KMS-11 (cell line): ENCODE data around the gene FAM168A.

Experiments
- H2AFZ ChIP-seq: fragments of 200-600 bp; sonication (generic); 2 replicates; pipeline ENCODE4 v1.6.1; 2016; ENCODE audit warnings: antibody characterized with exemption, mixed run types, low read depth
- H3K27ac ChIP-seq: fragments of 200-600 bp; sonication (generic); 2 replicates; pipeline ENCODE4 v1.6.1; 2016; ENCODE audit warnings: mild to moderate bottlenecking, mixed run types
- H3K27me3 ChIP-seq: fragments of 200-600 bp; sonication (generic); 2 replicates; pipeline ENCODE4 v1.6.1; 2017; ENCODE audit warnings: mild to moderate bottlenecking, low read depth, mixed run types, moderate library complexity; ENCODE audit not compliant: insufficient read depth
- H3K36me3 ChIP-seq: fragments of 200-600 bp; sonication (generic); 2 replicates; pipeline ENCODE4 v1.6.1; 2017; ENCODE audit warnings: mild to moderate bottlenecking, mixed run types; ENCODE audit not compliant: insufficient read depth
- H3K4me1 ChIP-seq: fragments of 200-600 bp; sonication (generic); 2 replicates; pipeline ENCODE4 v1.6.1; 2016; ENCODE audit warnings: mild to moderate bottlenecking, low read depth, mixed run types; ENCODE audit not compliant: poor library complexity, severe bottlenecking
- H3K4me2 ChIP-seq: fragments of 200-600 bp; sonication (generic); 2 replicates; pipeline ENCODE4 v1.7.0; 2016; ENCODE audit warnings: mild to moderate bottlenecking, mixed run types
- H3K4me3 ChIP-seq: fragments of 200-600 bp; sonication (generic); IDR thresholded peaks from 2 replicates; pipeline ENCODE4 v1.6.1; 2017; ENCODE audit warnings: low read depth, low read length, mixed read lengths; ENCODE audit not compliant: insufficient read depth
- H3K79me2 ChIP-seq: fragments of 200-600 bp; sonication (generic); 2 replicates; pipeline ENCODE4 v1.6.1; 2016; ENCODE audit warnings: low read depth, mixed run types; ENCODE audit not compliant: insufficient read depth
- H3K9ac ChIP-seq: fragments of 200-600 bp; sonication (generic); 2 replicates; pipeline ENCODE4 v1.6.1; 2016; ENCODE audit warnings: mild to moderate bottlenecking, mixed run types
- H4K20me1 ChIP-seq: fragments of 200-600 bp; sonication (generic); 2 replicates; pipeline ENCODE4 v1.6.1; 2016; ENCODE audit warnings: mild to moderate bottlenecking, mixed run types; ENCODE audit not compliant: insufficient read depth
- CTCF ChIP-seq: fragments of 200-600 bp; sonication (generic); conservative IDR thresholded peaks from 2 replicates; pipeline ENCODE4 v1.6.1; 2017; ENCODE audit warnings: low read depth, mild to moderate bottlenecking, antibody characterized with exemption, low read length, moderate library complexity, mixed read lengths

The FAM168A gene

DNA sequence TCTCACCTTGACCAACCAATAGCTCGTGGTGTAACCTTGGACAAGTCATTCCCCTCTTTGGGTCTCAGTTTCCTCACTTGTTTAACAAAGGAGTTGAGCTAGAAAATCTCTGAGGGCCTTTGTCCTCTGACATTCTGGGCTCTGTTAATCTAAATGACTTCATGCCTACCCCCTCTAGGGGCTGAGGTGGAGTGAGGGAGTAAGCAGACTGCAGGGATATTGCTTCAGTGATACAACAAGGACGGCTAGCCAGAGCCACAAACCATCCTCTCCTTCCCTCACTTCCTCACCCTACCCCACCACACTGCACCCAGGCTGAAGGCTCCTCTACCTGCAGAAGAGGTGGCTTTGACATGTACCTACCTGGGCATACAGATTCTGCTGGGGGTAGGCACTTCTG is 186.9 kb downstream of the FAM168A start:
- H3K36me3 ChIP-seq: no peaks in the 10 kb centered on the region
- H3K27ac ChIP-seq: no peak overlapping the region
- H3K79me2 ChIP-seq: no peaks in the 10 kb centered on the region
- H3K27me3 ChIP-seq: no peaks in the 10 kb centered on the region
- no peaks in the 10 kb centered on the region for H4K20me1 ChIP-seq
- H2AFZ ChIP-seq: no peak overlapping the region
- no peak overlapping the region for H3K9ac ChIP-seq
- no peak overlapping the region for H3K4me3 ChIP-seq
- no peak overlapping the region for H3K4me2 ChIP-seq
- no peaks in the 10 kb centered on the region for H3K4me1 ChIP-seq
- no peak for TF ChIP-seq CTCF

DNA sequence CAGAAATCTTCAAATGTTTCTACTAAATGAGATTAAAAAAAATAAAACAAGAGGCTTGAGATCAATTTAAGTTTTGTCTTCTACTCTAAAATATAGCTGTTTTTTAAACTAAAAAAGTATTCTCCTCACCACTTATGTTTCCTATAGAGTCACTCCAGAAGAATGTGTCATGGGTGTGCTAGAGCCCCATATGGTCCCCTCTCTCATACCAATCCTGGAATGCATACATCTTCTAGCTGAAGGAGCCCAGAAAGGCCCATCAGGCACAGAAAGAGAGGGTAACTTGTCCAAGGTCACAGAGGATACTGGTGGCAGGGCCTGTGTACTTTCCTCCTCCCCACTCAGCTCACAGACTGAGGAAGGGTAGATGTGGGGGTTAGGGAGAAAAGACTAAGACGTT is 187.3 kb downstream of the FAM168A start:
- TF ChIP-seq CTCF: no peak
- no peak overlapping the region for H3K27ac ChIP-seq
- no peaks in the 10 kb centered on the region for H3K4me1 ChIP-seq
- H3K4me2 ChIP-seq: no peak overlapping the region
- H4K20me1 ChIP-seq: no peaks in the 10 kb centered on the region
- no peaks in the 10 kb centered on the region for H3K79me2 ChIP-seq
- no peak overlapping the region for H3K4me3 ChIP-seq
- H3K36me3 ChIP-seq: no peaks in the 10 kb centered on the region
- H3K27me3 ChIP-seq: no peaks in the 10 kb centered on the region
- no peak overlapping the region for H3K9ac ChIP-seq
- H2AFZ ChIP-seq: no peak overlapping the region

- H4K20me1 ChIP-seq: no peaks in the 10 kb centered on the region
- no peaks in the 10 kb centered on the region for H3K79me2 ChIP-seq
- H3K9ac ChIP-seq: no peak overlapping the region
- H3K4me1 ChIP-seq: no peaks in the 10 kb centered on the region
- no peaks in the 10 kb centered on the region for H3K27me3 ChIP-seq
- H3K4me2 ChIP-seq: no peak overlapping the region
- no peaks in the 10 kb centered on the region for H3K36me3 ChIP-seq
- H2AFZ ChIP-seq: no peak overlapping the region
- no peak overlapping the region for H3K4me3 ChIP-seq
- no peak for TF ChIP-seq CTCF
- no peak overlapping the region for H3K27ac ChIP-seq
Measured at GRCh38 chr11:73409431-73409830, 188.5 kb downstream of the FAM168A start.

GRCh38 chr11:73406619-73407018 is 191.3 kb downstream of the FAM168A start:
- H4K20me1 ChIP-seq: no peaks in the 10 kb centered on the region
- no peak for TF ChIP-seq CTCF
- H3K36me3 ChIP-seq: no peaks in the 10 kb centered on the region
- H3K27ac ChIP-seq: no peak overlapping the region
- no peak overlapping the region for H3K9ac ChIP-seq
- H3K4me3 ChIP-seq: no peak overlapping the region
- H3K4me1 ChIP-seq: no peaks in the 10 kb centered on the region
- H3K4me2 ChIP-seq: no peak overlapping the region
- H3K27me3 ChIP-seq: no peaks in the 10 kb centered on the region
- no peak overlapping the region for H2AFZ ChIP-seq
- no peaks in the 10 kb centered on the region for H3K79me2 ChIP-seq

DNA sequence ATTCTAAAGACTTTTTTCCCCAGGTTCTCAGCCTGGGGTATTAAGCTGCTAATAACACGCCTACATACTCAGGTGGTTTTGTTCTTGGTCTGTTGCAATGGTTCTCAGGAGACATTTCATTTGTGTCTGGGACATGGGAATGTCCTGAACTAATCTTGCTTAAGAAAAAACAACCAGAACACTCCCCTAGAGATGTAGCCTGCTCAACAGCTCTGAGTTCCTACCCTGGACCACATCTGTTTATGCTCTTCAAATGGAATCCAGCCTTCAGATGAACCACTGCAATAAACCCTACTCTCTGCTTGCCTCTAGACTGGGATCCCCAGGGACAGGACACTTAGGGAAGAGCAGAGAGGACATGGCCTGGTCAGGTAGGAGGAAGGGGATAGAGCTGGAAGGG is 191.8 kb downstream of the FAM168A start:
- Histone ChIP-seq H3K36me3 (no peaks in the 10 kb centered on the region), H3K4me3 (no peak overlapping the region), H3K4me1 (no peaks in the 10 kb centered on the region), H3K9ac (no peak overlapping the region), H4K20me1 (no peaks in the 10 kb centered on the region), H3K4me2 (no peak overlapping the region), H3K79me2 (no peaks in the 10 kb centered on the region), H3K27ac (no peak overlapping the region), H3K27me3 (no peaks in the 10 kb centered on the region), H2AFZ (no peak overlapping the region)
- TF ChIP-seq CTCF: no peak
